HCT116 (cell line): ENCODE data around the gene ALDH3A1. TPM values are rescaled to one million over a fixed set of nuclear protein-coding genes. Genes with fewer than 3 reads are reported as not detected.
A peak's percentile ranks its signal among the peaks of the same experiment; 100 is the strongest.

Experiments used
- ATAC-seq: fragments of 200-7000 bp; cut with Tn5 transposase; 2 replicates; pipeline ENCODE4 v1.9.1; 2020; ENCODE audit warnings: mild to moderate bottlenecking, moderate library complexity
- BruUV-seq: library from RNA; stranded (reverse); fragments of 400-500 nt; replicated peaks from 2 replicates; lab custom pipeline; 2021; lab: Mats Ljungman, UMichigan
- CTCF ChIA-PET: fragments of 300-600 bp; sonication (Branson Sonifier 250); formaldehyde crosslinking; loops from one replicate; lab custom pipeline; 2021; ENCODE audit warnings: antibody characterized with exemption; lab: Charles Lee
- POLR2A ChIA-PET: fragments of 300-600, 350-600 bp; sonication (Branson Sonifier 250); formaldehyde crosslinking; loops from one replicate; lab custom pipeline; 2021; ENCODE audit warnings: antibody characterized with exemption; lab: Charles Lee
- RAD21 ChIA-PET, 2 experiments: fragments of 300-600 bp; sonication (Branson Sonifier 250); formaldehyde crosslinking; loops; one replicate each; lab custom pipeline; 2023; ENCODE audit warnings: low total read pairs in 2 of 2; ENCODE audit not compliant: uncharacterized antibody in 2 of 2, unreplicated experiment in 2 of 2, low non-redundant PET in 1 of 2; lab: Charles Lee
- DNase-seq: peaks from one replicate; pipeline ENCODE4 v3.0.0-alpha.2; 2010; ENCODE audit warnings: low read depth, low spot score
- H2AFZ ChIP-seq: fragments of 200-600 bp; shearing (Covaris generic), sonication (generic); 2 replicates; pipeline ENCODE4 v1.6.1; 2017; ENCODE audit warnings: low read depth, mixed run types, mixed read lengths, antibody characterized with exemption, low read length; ENCODE audit not compliant: poor library complexity, severe bottlenecking
- H3K27ac ChIP-seq: 2 replicates; pipeline ENCODE4 v1.5.1; 2012; ENCODE audit warnings: low read depth, low read length
- H3K27me3 ChIP-seq: fragments of 200-600 bp; sonication (generic); 2 replicates; pipeline ENCODE4 v1.6.1; 2016; ENCODE audit warnings: mixed run types, low read length, mixed read lengths; ENCODE audit not compliant: insufficient read depth
- H3K36me3 ChIP-seq, 2 experiments: fragments of 200-500 bp in 1 of 2; fragments of 200-600 bp in 1 of 2; sonication (Bioruptor generic) in 1 of 2; sonication (generic) in 1 of 2; 2 replicates each; pipeline versions ENCODE4 v1.5.1 to v1.6.1; 2014 to 2016; ENCODE audit warnings: low read length in 2 of 2, inconsistent platforms in 1 of 2, mixed read lengths in 1 of 2, mixed run types in 1 of 2; ENCODE audit not compliant: insufficient read depth in 2 of 2, control insufficient read depth in 1 of 2
- H3K4me1 ChIP-seq, 2 experiments: fragments of 200-600 bp in 1 of 2; sonication (generic) in 1 of 2; 2 replicates each; pipeline versions ENCODE4 v1.5.1 to v1.6.1; 2012 to 2017; ENCODE audit warnings: low read length in 2 of 2, inconsistent platforms in 1 of 2, mild to moderate bottlenecking in 1 of 2, mixed read lengths in 1 of 2, mixed run types in 1 of 2, moderate library complexity in 1 of 2; ENCODE audit not compliant: insufficient read depth in 2 of 2, control insufficient read depth in 1 of 2
- H3K4me2 ChIP-seq: fragments of 200-600 bp; sonication (generic); 2 replicates; pipeline ENCODE4 v1.6.1; 2017; ENCODE audit warnings: mixed run types, low read length, mixed read lengths
- H3K4me3 ChIP-seq, 2 experiments: fragments of 200-600 bp in 1 of 2; sonication (generic) in 1 of 2; replicated peaks in 1 of 2; 2 replicates each; pipeline ENCODE4 v1.5.1; 2011 to 2016; ENCODE audit warnings: low read length in 2 of 2, control low read depth in 1 of 2, low read depth in 1 of 2, mild to moderate bottlenecking in 1 of 2, mixed read lengths in 1 of 2, mixed run types in 1 of 2
- H3K79me2 ChIP-seq: fragments of 200-600 bp; sonication (generic); 2 replicates; pipeline ENCODE4 v1.6.1; 2017; ENCODE audit warnings: mild to moderate bottlenecking, mixed run types, low read length, moderate library complexity, mixed read lengths; ENCODE audit not compliant: insufficient read depth
- H3K9ac ChIP-seq: fragments of 200-600 bp; sonication (generic); 2 replicates; pipeline ENCODE4 v1.6.1; 2016; ENCODE audit warnings: low read length, mixed read lengths
- H3K9me2 ChIP-seq: fragments of 200-600 bp; sonication (generic), shearing (Covaris generic); 2 replicates; pipeline ENCODE4 v1.6.1; 2017; ENCODE audit warnings: mixed run types, mild to moderate bottlenecking, moderate library complexity; ENCODE audit not compliant: insufficient read depth
- H3K9me3 ChIP-seq, 2 experiments: fragments of 200-500 bp in 1 of 2; fragments of 200-600 bp in 1 of 2; sonication (Bioruptor generic) in 1 of 2; sonication (generic) in 1 of 2; 2 replicates each; pipeline ENCODE4 v1.6.1; 2014 to 2017; ENCODE audit warnings: low read length in 2 of 2, mixed read lengths in 2 of 2, inconsistent platforms in 1 of 2, low read depth in 1 of 2, mild to moderate bottlenecking in 1 of 2, mixed run types in 1 of 2, moderate library complexity in 1 of 2; ENCODE audit not compliant: control insufficient read depth in 1 of 2, insufficient read depth in 1 of 2
- H4K20me1 ChIP-seq: fragments of 200-600 bp; sonication (generic), shearing (Covaris generic); 2 replicates; pipeline ENCODE4 v1.6.1; 2017; ENCODE audit warnings: mixed run types, mild to moderate bottlenecking, moderate library complexity; ENCODE audit not compliant: insufficient read depth
- ATF3 ChIP-seq: IDR thresholded peaks from 2 replicates; pipeline ENCODE4 v1.6.1; 2012
- CTCF ChIP-seq, 3 experiments: fragments of 200-600 bp in 1 of 3; sonication (generic) in 1 of 3; IDR thresholded peaks in 2 of 3; conservative IDR thresholded peaks in 1 of 3; 2 replicates each; pipeline ENCODE4 v1.5.1; 2012 to 2017; ENCODE audit warnings: low read depth in 2 of 3, low read length in 2 of 3, antibody characterized with exemption in 1 of 3, borderline replicate concordance in 1 of 3, control low read depth in 1 of 3, mild to moderate bottlenecking in 1 of 3, mixed read lengths in 1 of 3, mixed run types in 1 of 3, moderate library complexity in 1 of 3; ENCODE audit not compliant: insufficient read depth in 1 of 3
- EGR1 ChIP-seq: IDR thresholded peaks from 2 replicates; pipeline ENCODE4 v1.6.1; 2012; ENCODE audit warnings: low read depth
- ELF1 ChIP-seq: IDR thresholded peaks from 2 replicates; pipeline ENCODE4 v1.6.1; 2012; ENCODE audit warnings: low read depth, borderline replicate concordance
- EZH2phosphoT487 ChIP-seq: fragments of 200-600 bp; IDR thresholded peaks from 2 replicates; pipeline ENCODE4 v1.6.1; 2018; ENCODE audit warnings: antibody characterized with exemption, borderline replicate concordance
- MAX ChIP-seq: IDR thresholded peaks from 2 replicates; pipeline ENCODE4 v1.6.1; 2012
- POLR2AphosphoS5 ChIP-seq: IDR thresholded peaks from 2 replicates; pipeline ENCODE4 v1.6.1; 2011; ENCODE audit warnings: mild to moderate bottlenecking, low read depth, low read length, moderate library complexity
- RAD21 ChIP-seq: IDR thresholded peaks from 2 replicates; pipeline ENCODE4 v1.6.1; 2012; ENCODE audit warnings: low read depth, mild to moderate bottlenecking
- SIN3A ChIP-seq: IDR thresholded peaks from 2 replicates; pipeline ENCODE4 v1.6.1; 2012; ENCODE audit warnings: low read depth
- TCF7L2 ChIP-seq: IDR thresholded peaks from 2 replicates; pipeline ENCODE4 v1.7.0; 2011; ENCODE audit warnings: borderline replicate concordance, inconsistent platforms; ENCODE audit not compliant: insufficient read depth, insufficient read length; ENCODE audit errors: extremely low read depth
- intact Hi-C: fragments of 100-400 bp; cut with micrococcal nuclease; formaldehyde crosslinking; loops from 2 replicates; pipeline ENCODE4 v1.10.0; 2022
- total RNA-seq: library from RNA; stranded (reverse); gene quantifications from one replicate; pipeline ENCODE4 v1.2.1, GENCODE V29; 2021; ENCODE audit not compliant: unreplicated experiment

Gene ALDH3A1
- total RNA-seq, 1 experiment from 2014 or later: 0.86 TPM

- ChIA-PET RAD21 (no interaction called here), POLR2A (no interaction called here), CTCF (interaction anchor here (1.0 to 1.1 kb wide), 2 partner anchors 47 to 168 kb away, joined by 3 to 4 read pairs; no protein-coding TSS in a partner anchor)
- ATAC-seq (peak; percentile 38; the same call in 1 of the 2 replicates), DNase-seq (no peak)
- Histone ChIP-seq H3K36me3 (no peaks in the 10 kb centered on the region), H3K4me2 (no peak overlapping the region), H3K27ac (no peak overlapping the region), H2AFZ (no peak overlapping the region), H3K9me3 (no peaks in the 10 kb centered on the region), H3K9me2 (no peaks in the 10 kb centered on the region), H3K27me3 (no peaks in the 10 kb centered on the region), H3K4me1 (peaks cover 5 to 19% of the 10 kb centered on the region in 2 experiments; a peak in 3 of 4 replicates), H3K79me2 (no peaks in the 10 kb centered on the region), H3K4me3 (no peak overlapping the region), H4K20me1 (no peaks in the 10 kb centered on the region), H3K9ac (no peak overlapping the region)
- intact Hi-C loops: no loop called here
- TF ChIP-seq ELF1: no peak
- TF ChIP-seq EZH2phosphoT487: no peak
- no peak for TF ChIP-seq CTCF (IDR thresholded peaks at IDR 0.05 in 2 of 3, conservative IDR thresholded peaks at IDR 0.05 in 1 of 3; ENCODE audit: borderline replicate concordance in 1 of 3, insufficient read depth in 1 of 3, low read depth in 2 of 3, low read length in 2 of 3)
- TF ChIP-seq SIN3A: no peak
- no peak for TF ChIP-seq ATF3
- no peak for TF ChIP-seq EGR1
- no peak for TF ChIP-seq MAX
- TF ChIP-seq POLR2AphosphoS5: no peak
- TF ChIP-seq RAD21: peak; percentile 39; the same call in 1 of the 2 replicates
- TF ChIP-seq TCF7L2: peak; percentile 67
- BruUV-seq: no TSS peak
Measured at GRCh38 chr17:19714542-19715411, 33.3 kb downstream of the ALDH3A1 start.
